ENCODE data around the gene IRAK2. TPM values are rescaled to one million over a fixed set of nuclear protein-coding genes. Genes with fewer than 3 reads are reported as not detected.
A peak's percentile ranks its signal among the peaks of the same experiment; 100 is the strongest.

IRAK2 gene
- total RNA-seq, 2 experiments from 2014 or later, result 3.0 TPM

- no peak for ATAC-seq
- ChIA-PET CTCF (interaction anchor here (1.3 kb wide), 1 partner anchor 75 kb away, joined by 3 read pairs; no protein-coding TSS in a partner anchor), POLR2A (interaction anchor here (0.8 to 1.9 kb wide), 2 partner anchors 11 to 64 kb away, joined by 3 to 5 read pairs; no protein-coding TSS in a partner anchor)
- no peak for TF ChIP-seq CTCF (IDR thresholded peaks at IDR 0.05)
- Mint-ChIP-seq H3K36me3 (ENCODE audit: low read depth) (peaks cover 45% of the 10 kb centered on the region), H3K27me3 (no peaks in the 10 kb centered on the region), H3K27ac (peak overlapping the region; percentile 46), H3K9me3 (peaks cover 1% of the 10 kb centered on the region), H3K4me3 (no peak overlapping the region), H3K4me1 (ENCODE audit: low read depth) (peaks cover 18% of the 10 kb centered on the region)
- DNase-seq, result no peak
- intact Hi-C loops (cut with micrococcal nuclease), result no loop called here
These were observed 15.5 kb upstream of the IRAK2 start for GRCh38 chr3:10149226-10149625.

- ChIA-PET POLR2A (no interaction called here), CTCF (interaction anchor here (1.0 kb wide), 1 partner anchor 113 kb away, joined by 3 read pairs; no protein-coding TSS in a partner anchor)
- Mint-ChIP-seq H3K27ac (peak overlapping the region; percentile 4), H3K9me3 (no peaks in the 10 kb centered on the region), H3K4me1 (ENCODE audit: low read depth) (peaks cover 11% of the 10 kb centered on the region), H3K36me3 (ENCODE audit: low read depth) (peaks cover 44% of the 10 kb centered on the region), H3K4me3 (no peak overlapping the region), H3K27me3 (no peaks in the 10 kb centered on the region)
- intact Hi-C loops (cut with micrococcal nuclease), result no loop called here
- no peak for TF ChIP-seq CTCF (IDR thresholded peaks at IDR 0.05)
- ATAC-seq, result no peak
- DNase-seq, result no peak
These were observed 13.7 kb upstream of the IRAK2 start for GRCh38 chr3:10150987-10151386.

GRCh38 chr3:10154335-10155122, 10.2 kb upstream of the IRAK2 start:
- no peak for DNase-seq
- intact Hi-C loops (cut with micrococcal nuclease), result no loop called here
- peaks cover 2% of the 10 kb centered on the region for H3K4me1 Mint-ChIP-seq (ENCODE audit: low read depth)
- H3K27ac Mint-ChIP-seq, result peak overlapping the region; percentile 20
- CTCF ChIA-PET, result no interaction called here
- POLR2A ChIA-PET, result interaction anchor here (0.6 kb wide), 1 partner anchor 138 kb away, joined by 3 read pairs; no protein-coding TSS in a partner anchor
- H3K36me3 Mint-ChIP-seq (ENCODE audit: low read depth), result peaks cover 29% of the 10 kb centered on the region
- no peaks in the 10 kb centered on the region for H3K9me3 Mint-ChIP-seq
- H3K4me3 Mint-ChIP-seq, result no peak overlapping the region
- H3K27me3 Mint-ChIP-seq, result no peaks in the 10 kb centered on the region
- no peak for TF ChIP-seq CTCF (IDR thresholded peaks at IDR 0.05)
- ATAC-seq, result no peak

GRCh38 chr3:10155123-10155472, 9.6 kb upstream of the IRAK2 start:
- no peak overlapping the region for H3K27ac Mint-ChIP-seq
- TF ChIP-seq CTCF (IDR thresholded peaks at IDR 0.05), result no peak

GRCh38 chr3:10155658-10156057, 9.1 kb upstream of the IRAK2 start:
- intact Hi-C loops (cut with micrococcal nuclease), result no loop called here
- ChIA-PET POLR2A (interaction anchor here (1.1 to 1.9 kb wide), 2 partner anchors 9 to 39 kb away, joined by 4 to 5 read pairs; no protein-coding TSS in a partner anchor), CTCF (interaction anchor here (1.0 kb wide), 1 partner anchor 10 kb away, joined by 3 read pairs; no protein-coding TSS in a partner anchor)
- peaks cover 18% of the 10 kb centered on the region for H3K36me3 Mint-ChIP-seq (ENCODE audit: low read depth)
- H3K9me3 Mint-ChIP-seq, result no peaks in the 10 kb centered on the region
- no peak for DNase-seq
- no peak overlapping the region for H3K27ac Mint-ChIP-seq
- no peak overlapping the region for H3K4me3 Mint-ChIP-seq
- no peak for TF ChIP-seq CTCF (IDR thresholded peaks at IDR 0.05)
- ATAC-seq, result no peak
- H3K27me3 Mint-ChIP-seq, result no peaks in the 10 kb centered on the region
- peaks cover under 1% of the 10 kb centered on the region for H3K4me1 Mint-ChIP-seq (ENCODE audit: low read depth)

More at GRCh38 chr3:10155123-10155472, 9.6 kb upstream of the IRAK2 start:
- POLR2A ChIA-PET, result interaction anchor here (0.6 to 1.9 kb wide), 2 partner anchors 39 to 139 kb away, joined by 3 to 5 read pairs; no protein-coding TSS in a partner anchor
- H3K4me1 Mint-ChIP-seq (ENCODE audit: low read depth), result peaks cover 2% of the 10 kb centered on the region
- CTCF ChIA-PET, result no interaction called here
- H3K9me3 Mint-ChIP-seq, result no peaks in the 10 kb centered on the region
- ATAC-seq, result no peak
- no peak overlapping the region for H3K4me3 Mint-ChIP-seq
- intact Hi-C loops (cut with micrococcal nuclease), result no loop called here
- DNase-seq, result no peak
- H3K27me3 Mint-ChIP-seq, result no peaks in the 10 kb centered on the region
- peaks cover 24% of the 10 kb centered on the region for H3K36me3 Mint-ChIP-seq (ENCODE audit: low read depth)

Data from activated CD8-positive, alpha-beta T cell treated with anti-CD3 and anti-CD28 coated beads for 36 hours (primary cell).